HG03521 (cell line): ENCODE data around the gene WIPF1.

ENCODE experiments used
- ATAC-seq: cut with Tn5 transposase; IDR thresholded peaks from one replicate; pipeline ENCODE4 v1.9.1; 2021; ENCODE audit warnings: mild to moderate bottlenecking, moderate library complexity; ENCODE audit not compliant: unreplicated experiment

The WIPF1 gene

GRCh38 chr2:174546519-174547506, 50.8 kb downstream of the WIPF1 start:
- peak; percentile 58 for ATAC-seq

- no peak for ATAC-seq
Observed at GRCh38 chr2:174545240-174545639, 52.4 kb downstream of the WIPF1 start.

- ATAC-seq, result no peak
Observed at GRCh38 chr2:174544802-174545201, 52.8 kb downstream of the WIPF1 start.

- no peak for ATAC-seq
Observed at GRCh38 chr2:174544156-174544555, 53.4 kb downstream of the WIPF1 start.

- no peak for ATAC-seq
Observed at GRCh38 chr2:174540893-174541292, 56.7 kb downstream of the WIPF1 start.

GRCh38 chr2:174535757-174536703, 61.6 kb downstream of the WIPF1 start:
- no peak for ATAC-seq

- no peak for ATAC-seq
Observed at GRCh38 chr2:174535083-174535482, 62.5 kb downstream of the WIPF1 start.

- ATAC-seq, result no peak
Observed at GRCh38 chr2:174529916-174530315, 67.7 kb downstream of the WIPF1 start.

- no peak for ATAC-seq
Observed at GRCh38 chr2:174527959-174528358, 69.6 kb downstream of the WIPF1 start.

GRCh38 chr2:174527101-174527721, 70.4 kb downstream of the WIPF1 start:
- ATAC-seq, result no peak

- ATAC-seq, result no peak
Observed at GRCh38 chr2:174524527-174524926, 73.1 kb downstream of the WIPF1 start.

GRCh38 chr2:174522553-174522952, 75.1 kb downstream of the WIPF1 start:
- ATAC-seq, result no peak

GRCh38 chr2:174518395-174518794, 79.2 kb downstream of the WIPF1 start:
- no peak for ATAC-seq

GRCh38 chr2:174516501-174517378, 80.9 kb downstream of the WIPF1 start:
- no peak for ATAC-seq

GRCh38 chr2:174512345-174512744, 85.3 kb downstream of the WIPF1 start:
- no peak for ATAC-seq

GRCh38 chr2:174511580-174512260, 85.9 kb downstream of the WIPF1 start:
- no peak for ATAC-seq

GRCh38 chr2:174510583-174511189, 86.9 kb downstream of the WIPF1 start:
- ATAC-seq, result no peak
